GM21786 (cell line): Measurements from ENCODE around the gene PPP1CA.

Source experiments
- ATAC-seq: cut with Tn5 transposase; IDR thresholded peaks from one replicate; pipeline ENCODE4 v1.9.1; 2021; ENCODE audit not compliant: unreplicated experiment

The PPP1CA gene

GRCh38 chr11:67401495-67402191, at the start of gene PPP1CA:
TSS of gene PPP1CA (minus strand) at chr11:67401858. CDS start at chr11:67401782, 76 bp downstream.
- ATAC-seq, result peak; percentile 52

GRCh38 chr11:67450796-67451657, 49.4 kb upstream of the PPP1CA start:
- ATAC-seq, result no peak

- no peak for ATAC-seq
Observed at GRCh38 chr11:67449116-67449844, 47.6 kb upstream of the PPP1CA start.

GRCh38 chr11:67448220-67448609, 46.6 kb upstream of the PPP1CA start:
- no peak for ATAC-seq

- ATAC-seq, result no peak
Observed at GRCh38 chr11:67445515-67445914, 43.9 kb upstream of the PPP1CA start.

- no peak for ATAC-seq
Observed at GRCh38 chr11:67442504-67443404, 41.1 kb upstream of the PPP1CA start.

- no peak for ATAC-seq
Observed at GRCh38 chr11:67441731-67442351, 40.2 kb upstream of the PPP1CA start.

GRCh38 chr11:67441098-67441563, 39.5 kb upstream of the PPP1CA start:
- ATAC-seq, result no peak

GRCh38 chr11:67440229-67441097, 38.8 kb upstream of the PPP1CA start:
- ATAC-seq, result no peak

GRCh38 chr11:67439321-67440228, 37.9 kb upstream of the PPP1CA start:
- ATAC-seq, result no peak

- no peak for ATAC-seq
Observed at GRCh38 chr11:67438158-67438902, 36.7 kb upstream of the PPP1CA start.

- no peak for ATAC-seq
Observed at GRCh38 chr11:67437809-67438157, 36.1 kb upstream of the PPP1CA start.

GRCh38 chr11:67437082-67437808, 35.6 kb upstream of the PPP1CA start, which contains the start of gene PTPRCAP:
TSS of gene PTPRCAP (minus strand) at chr11:67437682. CDS start at chr11:67437619, 63 bp downstream.
- ATAC-seq, result no peak

- peak; percentile 38 for ATAC-seq
Observed at GRCh38 chr11:67436459-67437081, 34.9 kb upstream of the PPP1CA start.

GRCh38 chr11:67435727-67436458, 34.2 kb upstream of the PPP1CA start:
- ATAC-seq, result no peak
